ENCODE results near the gene DNPH1. TPM values are rescaled to one million over a fixed set of nuclear protein-coding genes. Genes with fewer than 3 reads are reported as not detected.

DNPH1 gene
- total RNA-seq, 4 donors from 2014 or later = 23.4 to 68.4 (median 33.2) TPM

DNA sequence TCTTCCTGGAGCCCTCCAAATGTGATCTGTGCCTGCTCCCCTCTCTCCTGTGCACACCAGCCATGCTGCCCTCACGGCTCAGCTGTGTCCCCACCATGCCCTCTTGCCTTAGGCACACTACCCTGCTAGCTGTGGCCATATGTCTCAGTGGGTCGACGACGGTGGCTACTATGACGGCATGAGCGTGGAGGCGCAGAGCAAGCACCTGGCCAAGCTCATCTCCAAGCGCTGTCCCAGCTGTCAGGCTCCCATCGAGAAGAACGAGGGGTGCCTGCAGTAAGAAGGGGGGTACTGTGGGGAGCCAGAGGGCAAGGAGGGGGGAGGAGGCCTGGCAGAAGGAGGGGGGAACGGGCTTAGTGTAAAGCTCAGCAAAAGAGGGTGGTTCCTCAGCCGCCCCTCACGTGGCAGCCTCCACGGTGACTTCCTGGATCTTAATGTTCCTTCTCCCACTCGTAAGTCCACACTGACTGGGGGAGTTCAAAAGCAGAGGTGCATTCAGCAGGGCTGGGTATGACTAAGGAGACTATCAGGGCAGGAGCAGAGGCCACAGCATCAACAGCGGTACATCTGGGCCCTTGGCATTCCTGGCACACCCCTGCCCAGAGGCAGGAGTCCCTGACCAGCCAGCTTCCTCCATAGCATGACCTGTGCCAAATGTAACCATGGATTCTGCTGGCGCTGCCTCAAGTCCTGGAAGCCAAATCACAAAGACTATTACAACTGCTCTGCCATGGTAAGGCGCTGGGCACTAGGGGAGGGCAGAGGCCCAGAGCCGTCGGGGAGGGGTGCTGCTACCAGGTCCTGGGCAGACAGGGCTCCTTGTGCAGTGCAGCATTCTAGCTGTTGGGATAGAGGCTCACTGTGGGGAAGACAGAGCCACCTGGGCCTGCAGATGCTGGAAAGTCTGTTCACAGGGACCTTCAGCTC lies 8.0 kb downstream of the DNPH1 start:
- Histone ChIP-seq H3K4me1 (no peaks in the 10 kb centered on the region), H3K27me3 (no peaks in the 10 kb centered on the region), H3K36me3 (no peaks in the 10 kb centered on the region), H3K4me3 (no peak overlapping the region), H3K27ac (no peak overlapping the region), H3K9me3 (no peaks in the 10 kb centered on the region)
- TF ChIP-seq, protein P1, sequence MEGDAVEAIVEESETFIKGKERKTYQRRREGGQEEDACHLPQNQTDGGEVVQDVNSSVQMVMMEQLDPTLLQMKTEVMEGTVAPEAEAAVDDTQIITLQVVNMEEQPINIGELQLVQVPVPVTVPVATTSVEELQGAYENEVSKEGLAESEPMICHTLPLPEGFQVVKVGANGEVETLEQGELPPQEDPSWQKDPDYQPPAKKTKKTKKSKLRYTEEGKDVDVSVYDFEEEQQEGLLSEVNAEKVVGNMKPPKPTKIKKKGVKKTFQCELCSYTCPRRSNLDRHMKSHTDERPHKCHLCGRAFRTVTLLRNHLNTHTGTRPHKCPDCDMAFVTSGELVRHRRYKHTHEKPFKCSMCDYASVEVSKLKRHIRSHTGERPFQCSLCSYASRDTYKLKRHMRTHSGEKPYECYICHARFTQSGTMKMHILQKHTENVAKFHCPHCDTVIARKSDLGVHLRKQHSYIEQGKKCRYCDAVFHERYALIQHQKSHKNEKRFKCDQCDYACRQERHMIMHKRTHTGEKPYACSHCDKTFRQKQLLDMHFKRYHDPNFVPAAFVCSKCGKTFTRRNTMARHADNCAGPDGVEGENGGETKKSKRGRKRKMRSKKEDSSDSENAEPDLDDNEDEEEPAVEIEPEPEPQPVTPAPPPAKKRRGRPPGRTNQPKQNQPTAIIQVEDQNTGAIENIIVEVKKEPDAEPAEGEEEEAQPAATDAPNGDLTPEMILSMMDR (IDR thresholded peaks at IDR 0.05) = no peak
- TF ChIP-seq POLR2A (IDR thresholded peaks at IDR 0.05) = no peak
- no peak for DNase-seq
- intact Hi-C loops (cut with DNase I; ENCODE audit: low total_unique reads) = no loop called here

DNA sequence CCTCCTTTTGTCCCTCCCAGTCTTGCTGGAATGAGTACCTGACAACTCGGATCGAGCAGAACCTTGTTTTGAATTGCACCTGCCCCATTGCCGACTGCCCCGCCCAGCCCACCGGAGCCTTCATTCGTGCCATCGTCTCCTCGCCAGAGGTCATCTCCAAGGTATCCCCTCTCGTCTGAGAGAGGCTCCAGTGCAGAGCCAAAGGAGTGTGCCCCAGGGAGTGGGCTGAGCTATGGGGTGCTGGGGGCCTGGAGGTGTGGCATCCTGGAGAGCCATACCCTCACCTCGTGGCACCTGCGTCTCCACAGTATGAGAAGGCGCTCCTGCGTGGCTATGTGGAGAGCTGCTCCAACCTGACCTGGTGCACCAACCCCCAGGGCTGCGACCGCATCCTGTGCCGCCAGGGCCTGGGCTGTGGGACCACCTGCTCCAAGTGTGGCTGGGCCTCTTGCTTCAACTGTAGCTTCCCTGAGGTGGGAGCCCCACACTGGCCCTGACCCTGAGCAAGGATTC lies 8.8 kb downstream of the DNPH1 start:
- Histone ChIP-seq H3K4me1 (no peaks in the 10 kb centered on the region), H3K27me3 (no peaks in the 10 kb centered on the region), H3K36me3 (no peaks in the 10 kb centered on the region), H3K4me3 (no peak overlapping the region), H3K27ac (no peak overlapping the region), H3K9me3 (no peaks in the 10 kb centered on the region)
- TF ChIP-seq, protein P1 (IDR thresholded peaks at IDR 0.05) = no peak
- no peak for TF ChIP-seq POLR2A (IDR thresholded peaks at IDR 0.05)
- DNase-seq = no peak
- intact Hi-C loops (cut with DNase I; ENCODE audit: low total_unique reads) = no loop called here

DNA sequence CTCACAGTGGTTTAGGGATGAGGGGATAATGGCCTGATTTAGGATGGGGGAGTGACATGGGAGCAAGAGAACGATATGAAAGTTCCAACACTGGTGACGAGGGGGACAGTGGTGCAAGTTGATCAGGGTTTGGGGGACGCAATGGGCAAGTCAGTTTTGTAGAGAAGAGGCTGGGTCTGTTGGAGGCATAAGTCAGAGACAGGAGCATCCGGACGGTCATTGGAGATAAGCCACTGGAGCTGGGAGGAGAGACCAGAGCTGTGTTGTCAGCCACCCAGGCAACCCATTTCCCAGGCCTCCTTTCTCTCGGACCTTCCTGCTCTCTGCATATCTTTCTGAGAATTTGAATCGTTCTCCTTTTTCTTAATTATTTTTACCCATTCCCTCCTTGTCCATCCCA lies 9.5 kb downstream of the DNPH1 start:
- no peaks in the 10 kb centered on the region for H3K27me3 ChIP-seq
- H3K9me3 ChIP-seq = no peaks in the 10 kb centered on the region
- no peak overlapping the region for H3K4me3 ChIP-seq
- no peak overlapping the region for H3K27ac ChIP-seq
- H3K4me1 ChIP-seq = no peaks in the 10 kb centered on the region
- intact Hi-C loops (cut with DNase I; ENCODE audit: low total_unique reads) = no loop called here
- TF ChIP-seq POLR2A (IDR thresholded peaks at IDR 0.05) = no peak
- TF ChIP-seq, protein P1 (IDR thresholded peaks at IDR 0.05) = no peak
- H3K36me3 ChIP-seq = no peaks in the 10 kb centered on the region
- no peak for DNase-seq

DNA sequence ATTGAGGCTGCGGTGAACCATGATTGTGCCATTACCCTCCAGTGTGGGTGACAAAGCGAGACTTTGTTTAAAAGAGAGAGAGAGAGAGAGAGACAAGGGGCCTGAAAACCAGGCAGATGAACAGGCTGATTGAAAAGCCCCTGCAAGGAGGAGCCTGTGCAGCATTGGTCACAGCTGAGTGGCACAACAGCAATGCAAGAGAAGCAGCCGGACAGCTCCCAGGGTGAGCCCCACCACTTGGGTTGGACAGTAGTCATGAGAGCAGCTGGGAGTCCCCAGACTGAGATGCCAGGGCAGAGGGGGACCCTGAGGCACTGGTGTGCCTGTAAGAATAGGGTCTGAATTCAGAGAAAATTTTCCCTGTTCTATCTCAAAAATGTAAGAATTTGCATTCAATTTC lies 10.2 kb downstream of the DNPH1 start:
- intact Hi-C loops (cut with DNase I; ENCODE audit: low total_unique reads) = no loop called here
- Histone ChIP-seq H3K4me1 (no peaks in the 10 kb centered on the region), H3K4me3 (no peak overlapping the region), H3K27ac (no peak overlapping the region), H3K27me3 (no peaks in the 10 kb centered on the region), H3K36me3 (no peaks in the 10 kb centered on the region), H3K9me3 (no peaks in the 10 kb centered on the region)
- TF ChIP-seq, protein P1 (IDR thresholded peaks at IDR 0.05) = no peak
- no peak for TF ChIP-seq POLR2A (IDR thresholded peaks at IDR 0.05)
- DNase-seq = no peak

DNA sequence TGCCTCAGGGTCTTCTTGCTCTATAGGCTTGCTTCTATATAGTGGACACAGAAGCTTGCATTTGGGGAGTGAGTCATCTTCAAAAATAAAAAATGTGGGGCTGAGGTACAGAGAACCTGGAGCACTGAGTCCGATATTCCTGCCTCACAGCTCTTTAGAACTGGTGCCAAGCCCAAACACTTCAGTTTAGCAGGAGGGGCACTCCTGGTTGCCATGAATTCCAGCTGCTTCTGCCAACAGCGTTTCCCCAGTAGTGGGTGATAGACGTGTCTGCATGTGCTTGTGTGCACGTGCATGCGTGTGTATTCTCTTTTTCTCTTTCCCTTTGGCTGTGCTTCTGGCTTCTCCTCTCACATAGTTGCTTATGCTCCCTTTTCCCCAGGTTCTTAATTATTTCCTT lies 11.9 kb downstream of the DNPH1 start:
- no peaks in the 10 kb centered on the region for H3K4me1 ChIP-seq
- intact Hi-C loops (cut with DNase I; ENCODE audit: low total_unique reads) = no loop called here
- no peak overlapping the region for H3K4me3 ChIP-seq
- no peaks in the 10 kb centered on the region for H3K27me3 ChIP-seq
- H3K27ac ChIP-seq = no peak overlapping the region
- no peak for TF ChIP-seq POLR2A (IDR thresholded peaks at IDR 0.05)
- TF ChIP-seq, protein P1 (IDR thresholded peaks at IDR 0.05) = no peak
- H3K9me3 ChIP-seq = no peaks in the 10 kb centered on the region
- H3K36me3 ChIP-seq = no peaks in the 10 kb centered on the region
- no peak for DNase-seq

Measured in uterus (tissue), 4 donors.